CD8-positive, alpha-beta memory T cell (primary cell): Measurements from ENCODE around the gene UNC93B1. TPM values are rescaled to one million over a fixed set of nuclear protein-coding genes. Genes with fewer than 3 reads are reported as not detected.
"Not testable (repeated sequence)": the region's sequence is repeated elsewhere in the genome, so short reads cannot be mapped to it uniquely, and the experiment has no call there.

Source experiments
- CTCF ChIA-PET: fragments of 350-600 bp; sonication (Branson Sonifier 250); formaldehyde crosslinking; loops from one replicate; lab custom pipeline; 2021; ENCODE audit warnings: antibody characterized with exemption; lab: Charles Lee
- POLR2A ChIA-PET: fragments of 350-600 bp; sonication (Branson Sonifier 250); formaldehyde crosslinking; loops from one replicate; lab custom pipeline; 2021; ENCODE audit warnings: antibody characterized with exemption; lab: Charles Lee
- DNase-seq, 5 donors: peaks; one replicate each; pipeline versions ENCODE4 v3.0.0 to v3.0.0-alpha.2; 2020 to 2022; ENCODE audit warnings: mixed read lengths in 1 of 5
- H3K27ac ChIP-seq: one replicate; pipeline ENCODE4 v1.7.0; 2013; ENCODE audit warnings: low read depth, mild to moderate bottlenecking, low read length, moderate library complexity
- H3K27me3 ChIP-seq: 2 replicates; pipeline ENCODE4 v1.7.0; 2013; ENCODE audit warnings: low read length, mild to moderate bottlenecking; ENCODE audit not compliant: insufficient read depth, poor library complexity, severe bottlenecking
- H3K36me3 ChIP-seq: 2 replicates; pipeline ENCODE4 v1.7.0; 2013; ENCODE audit warnings: mild to moderate bottlenecking, low read length, moderate library complexity; ENCODE audit not compliant: insufficient read depth
- H3K4me1 ChIP-seq: 2 replicates; pipeline ENCODE4 v1.7.0; 2013; ENCODE audit warnings: mild to moderate bottlenecking, low read length, moderate library complexity; ENCODE audit not compliant: insufficient read depth
- H3K4me3 ChIP-seq: 2 replicates; pipeline ENCODE4 v1.7.0; 2013; ENCODE audit warnings: mild to moderate bottlenecking, low read length
- H3K9me3 ChIP-seq: 2 replicates; pipeline ENCODE4 v1.7.0; 2013; ENCODE audit warnings: mild to moderate bottlenecking, low read length
- H3K27ac Mint-ChIP-seq, 8 donors: one replicate each; pipeline ENCODE4 v1.8.0; 2020 to 2021; ENCODE audit warnings: mixed read lengths in 8 of 8, mild to moderate bottlenecking in 6 of 8, inconsistent platforms in 3 of 8, moderate library complexity in 3 of 8
- H3K27me3 Mint-ChIP-seq, 2 donors: one replicate each; pipeline ENCODE4 v1.8.0; 2020 to 2021; ENCODE audit warnings: mixed read lengths in 2 of 2, mild to moderate bottlenecking in 1 of 2, moderate library complexity in 1 of 2
- H3K36me3 Mint-ChIP-seq, 3 donors: one replicate each; pipeline ENCODE4 v1.8.0; 2020 to 2021; ENCODE audit warnings: mixed read lengths in 3 of 3, inconsistent platforms in 1 of 3, mild to moderate bottlenecking in 1 of 3
- H3K4me1 Mint-ChIP-seq, 3 donors: one replicate each; pipeline ENCODE4 v1.8.0; 2020 to 2021; ENCODE audit warnings: mixed read lengths in 3 of 3, inconsistent platforms in 1 of 3, mild to moderate bottlenecking in 1 of 3
- H3K4me3 Mint-ChIP-seq, 7 donors: one replicate each; pipeline ENCODE4 v1.8.0; 2020 to 2021; ENCODE audit warnings: mixed read lengths in 7 of 7, mild to moderate bottlenecking in 6 of 7, moderate library complexity in 4 of 7, inconsistent platforms in 2 of 7
- H3K9me3 Mint-ChIP-seq, 5 donors: one replicate each; pipeline ENCODE4 v1.8.0; 2020 to 2022; ENCODE audit warnings: mixed read lengths in 5 of 5, mild to moderate bottlenecking in 3 of 5, moderate library complexity in 2 of 5, inconsistent platforms in 1 of 5
- polyA plus RNA-seq: library from polyadenylated mRNA; unstranded; fragments of 300-500 nt; fragmentation: Illumina TruSeq; gene quantifications from one replicate; pipeline ENCODE4 v1.2.3, GENCODE V29; 2021
- total RNA-seq, 2 experiments: library from RNA; stranded (reverse); gene quantifications; one replicate each; pipeline ENCODE4 v1.2.3, GENCODE V29; 2021

The UNC93B1 gene
- total and polyA plus RNA-seq, 3 experiments from 2014 or later, result 9.8 to 26.5 (median 11.1) TPM

- H3K36me3 ChIP-seq, H3K36me3 Mint-ChIP-seq, CTCF ChIA-PET, H3K27ac ChIP-seq, H3K27me3 ChIP-seq, POLR2A ChIA-PET, DNase-seq, H3K4me1 Mint-ChIP-seq, H3K4me1 ChIP-seq, H3K4me3 ChIP-seq, H3K9me3 ChIP-seq, H3K9me3 Mint-ChIP-seq: not testable (repeated sequence)
- peak overlapping the region in 1 of 8 donors; percentile 42 for H3K27ac Mint-ChIP-seq
- H3K27me3 Mint-ChIP-seq, result peaks cover 9 to 32% of the 10 kb centered on the region in 2 donors
- H3K4me3 Mint-ChIP-seq, result peak overlapping the region in 6 of 7 donors; percentile 70 to 83 (median 79)
These were observed 49.6 kb downstream of the UNC93B1 start for GRCh38 chr11:67954251-67954650.

- H3K4me1 ChIP-seq, H3K9me3 Mint-ChIP-seq, H3K4me1 Mint-ChIP-seq, H3K4me3 Mint-ChIP-seq, H3K36me3 Mint-ChIP-seq, CTCF ChIA-PET, H3K9me3 ChIP-seq, H3K27ac ChIP-seq, H3K27ac Mint-ChIP-seq, POLR2A ChIA-PET, H3K27me3 ChIP-seq, H3K4me3 ChIP-seq, DNase-seq, H3K36me3 ChIP-seq: not testable (repeated sequence)
- H3K27me3 Mint-ChIP-seq, result peaks cover 8 to 17% of the 10 kb centered on the region in 2 donors
These were observed 53.2 kb downstream of the UNC93B1 start for GRCh38 chr11:67950705-67951104.

GRCh38 chr11:67947785-67948184 lies 56.1 kb downstream of the UNC93B1 start:
- H3K27me3 ChIP-seq, H3K4me3 ChIP-seq, H3K36me3 ChIP-seq, H3K27ac Mint-ChIP-seq, H3K4me1 Mint-ChIP-seq, DNase-seq, H3K9me3 ChIP-seq, CTCF ChIA-PET, POLR2A ChIA-PET, H3K9me3 Mint-ChIP-seq, H3K36me3 Mint-ChIP-seq, H3K4me3 Mint-ChIP-seq, H3K27ac ChIP-seq, H3K4me1 ChIP-seq: not testable (repeated sequence)
- H3K27me3 Mint-ChIP-seq, result peaks cover 2 to 13% of the 10 kb centered on the region in 2 donors

- H3K4me3 ChIP-seq, H3K4me3 Mint-ChIP-seq, H3K27ac Mint-ChIP-seq, H3K9me3 ChIP-seq, H3K27me3 ChIP-seq, H3K27ac ChIP-seq, H3K9me3 Mint-ChIP-seq, H3K4me1 ChIP-seq, H3K36me3 Mint-ChIP-seq, H3K36me3 ChIP-seq, POLR2A ChIA-PET, DNase-seq, H3K4me1 Mint-ChIP-seq: not testable (repeated sequence)
- CTCF ChIA-PET, result interaction anchor here (1.2 kb wide), 1 partner anchor 9 kb away, joined by 6 read pairs; no protein-coding TSS in a partner anchor
- H3K27me3 Mint-ChIP-seq, result peaks cover 2 to 13% of the 10 kb centered on the region in 2 donors
These were observed 57.5 kb downstream of the UNC93B1 start for GRCh38 chr11:67946403-67946802.

- H3K27me3 Mint-ChIP-seq, H3K9me3 ChIP-seq, H3K4me1 Mint-ChIP-seq, H3K36me3 ChIP-seq, H3K4me3 ChIP-seq, H3K36me3 Mint-ChIP-seq, H3K27me3 ChIP-seq, DNase-seq, H3K4me3 Mint-ChIP-seq, H3K4me1 ChIP-seq, H3K9me3 Mint-ChIP-seq, H3K27ac Mint-ChIP-seq, CTCF ChIA-PET, H3K27ac ChIP-seq, POLR2A ChIA-PET: not testable (repeated sequence)
These were observed 60.5 kb downstream of the UNC93B1 start for GRCh38 chr11:67943406-67943805.

Other genes starting within 250 kb of the UNC93B1 start
- under 1 TPM; 0.20 to 0.33 TPM for gene ALDH3B1, start 6.2 kb upstream of the UNC93B1 start, total RNA-seq
- 0.12 TPM for gene ALDH3B1, start 6.2 kb upstream of the UNC93B1 start, polyA plus RNA-seq
- 100 to 1,000 TPM; 132 to 140 TPM for gene NDUFS8, start 26.6 kb upstream of the UNC93B1 start, total RNA-seq
- gene NDUFS8, start 26.6 kb upstream of the UNC93B1 start, polyA plus RNA-seq, result 170 TPM
- gene TCIRG1, start 34.9 kb upstream of the UNC93B1 start, total RNA-seq, result 100 to 1,000 TPM; 108 to 126 TPM
- 48.1 TPM for gene TCIRG1, start 34.9 kb upstream of the UNC93B1 start, polyA plus RNA-seq
- 10 to 100 TPM; 11.6 to 14.0 TPM for gene CHKA, start 117.3 kb upstream of the UNC93B1 start, total RNA-seq
- gene CHKA, start 117.3 kb upstream of the UNC93B1 start, polyA plus RNA-seq, result 3.1 TPM
- 10 to 100 TPM; 21.9 to 22.6 TPM for gene KMT5B, start 209.2 kb upstream of the UNC93B1 start, total RNA-seq
- gene KMT5B, start 209.2 kb upstream of the UNC93B1 start, polyA plus RNA-seq, result 49.1 TPM